ENCODE data around the gene DBN1. TPM values are rescaled to one million over a fixed set of nuclear protein-coding genes. Genes with fewer than 3 reads are reported as not detected.

The DBN1 gene
- total RNA-seq, 2 experiments from 2014 or later, result 101 to 105 TPM

DNA sequence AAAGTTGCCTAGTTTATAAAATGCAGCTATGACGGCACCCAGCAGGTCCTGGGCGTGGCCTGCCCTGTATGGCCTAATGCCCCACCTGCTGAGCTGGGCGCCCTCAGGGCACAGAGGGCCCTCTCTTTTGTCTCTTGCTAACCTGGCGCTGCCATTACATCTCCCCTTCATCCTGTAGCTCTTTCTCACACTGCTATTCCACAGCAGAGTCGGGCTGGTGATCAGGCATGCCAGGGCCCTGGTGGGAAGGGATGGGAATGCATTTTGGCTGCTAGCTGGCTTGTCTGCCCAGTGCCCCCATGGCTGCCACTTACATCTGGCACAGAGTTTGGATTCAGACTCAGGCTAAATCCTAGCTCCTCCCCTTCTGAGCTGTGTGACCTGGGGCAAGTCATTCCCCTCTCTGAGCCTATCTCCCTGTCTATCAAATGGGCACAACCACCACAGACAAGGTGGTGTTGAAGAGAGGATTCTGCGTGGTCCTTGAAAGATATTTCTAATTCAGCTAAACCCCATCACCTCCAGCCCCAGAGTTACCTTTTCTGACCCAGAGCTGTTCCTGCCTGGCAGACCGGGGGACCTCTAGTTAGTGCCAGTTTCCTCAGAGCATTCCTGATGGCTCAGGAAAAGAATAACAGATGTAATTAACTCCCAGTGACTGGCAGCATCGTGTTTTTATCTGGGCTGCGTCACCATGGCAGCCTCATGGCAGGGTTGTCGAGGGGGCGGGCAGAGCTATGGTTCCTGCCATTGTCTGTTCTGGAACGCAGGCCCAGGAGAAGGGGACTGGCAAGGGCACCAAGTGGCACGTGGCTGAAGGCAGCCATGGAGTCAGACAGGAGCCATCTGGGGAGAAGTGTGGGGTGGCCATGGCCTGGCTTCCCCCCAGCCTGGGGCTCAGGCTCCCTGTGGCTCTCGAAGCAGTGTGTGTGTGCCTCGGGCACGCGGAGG is 20.5 kb downstream of the DBN1 start:
- TF ChIP-seq, protein P1, sequence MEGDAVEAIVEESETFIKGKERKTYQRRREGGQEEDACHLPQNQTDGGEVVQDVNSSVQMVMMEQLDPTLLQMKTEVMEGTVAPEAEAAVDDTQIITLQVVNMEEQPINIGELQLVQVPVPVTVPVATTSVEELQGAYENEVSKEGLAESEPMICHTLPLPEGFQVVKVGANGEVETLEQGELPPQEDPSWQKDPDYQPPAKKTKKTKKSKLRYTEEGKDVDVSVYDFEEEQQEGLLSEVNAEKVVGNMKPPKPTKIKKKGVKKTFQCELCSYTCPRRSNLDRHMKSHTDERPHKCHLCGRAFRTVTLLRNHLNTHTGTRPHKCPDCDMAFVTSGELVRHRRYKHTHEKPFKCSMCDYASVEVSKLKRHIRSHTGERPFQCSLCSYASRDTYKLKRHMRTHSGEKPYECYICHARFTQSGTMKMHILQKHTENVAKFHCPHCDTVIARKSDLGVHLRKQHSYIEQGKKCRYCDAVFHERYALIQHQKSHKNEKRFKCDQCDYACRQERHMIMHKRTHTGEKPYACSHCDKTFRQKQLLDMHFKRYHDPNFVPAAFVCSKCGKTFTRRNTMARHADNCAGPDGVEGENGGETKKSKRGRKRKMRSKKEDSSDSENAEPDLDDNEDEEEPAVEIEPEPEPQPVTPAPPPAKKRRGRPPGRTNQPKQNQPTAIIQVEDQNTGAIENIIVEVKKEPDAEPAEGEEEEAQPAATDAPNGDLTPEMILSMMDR (IDR thresholded peaks at IDR 0.05), result no peak
- Mint-ChIP-seq H3K36me3 (ENCODE audit: low read depth) (peaks cover 12% of the 10 kb centered on the region), H3K27ac (no peak overlapping the region), H3K4me3 (peak overlapping the region; percentile 81), H3K4me1 (ENCODE audit: low read depth) (peaks cover 36% of the 10 kb centered on the region), H3K27me3 (no peaks in the 10 kb centered on the region), H3K9me3 (no peaks in the 10 kb centered on the region)
- ATAC-seq (no peak), DNase-seq (no peak)
- intact Hi-C loops (cut with micrococcal nuclease), result loop anchor here (5.0 kb wide), 1 partner anchor 136 kb away; no protein-coding TSS in a partner anchor
- POLR2A ChIA-PET, result interaction anchor here (1.1 to 22.1 kb wide), 10 partner anchors 9 to 151 kb away, joined by 4 to 606 read pairs (median 26); partner anchors contain the start of genes DBN1, F12, GRK6 and PFN3
- CTCF ChIA-PET, result interaction anchor here (0.7 to 17.9 kb wide), 14 partner anchors 11 to 144 kb away, joined by 3 to 415 read pairs (median 7); partner anchors contain the start of genes F12, PFN3 and PRR7

DNA sequence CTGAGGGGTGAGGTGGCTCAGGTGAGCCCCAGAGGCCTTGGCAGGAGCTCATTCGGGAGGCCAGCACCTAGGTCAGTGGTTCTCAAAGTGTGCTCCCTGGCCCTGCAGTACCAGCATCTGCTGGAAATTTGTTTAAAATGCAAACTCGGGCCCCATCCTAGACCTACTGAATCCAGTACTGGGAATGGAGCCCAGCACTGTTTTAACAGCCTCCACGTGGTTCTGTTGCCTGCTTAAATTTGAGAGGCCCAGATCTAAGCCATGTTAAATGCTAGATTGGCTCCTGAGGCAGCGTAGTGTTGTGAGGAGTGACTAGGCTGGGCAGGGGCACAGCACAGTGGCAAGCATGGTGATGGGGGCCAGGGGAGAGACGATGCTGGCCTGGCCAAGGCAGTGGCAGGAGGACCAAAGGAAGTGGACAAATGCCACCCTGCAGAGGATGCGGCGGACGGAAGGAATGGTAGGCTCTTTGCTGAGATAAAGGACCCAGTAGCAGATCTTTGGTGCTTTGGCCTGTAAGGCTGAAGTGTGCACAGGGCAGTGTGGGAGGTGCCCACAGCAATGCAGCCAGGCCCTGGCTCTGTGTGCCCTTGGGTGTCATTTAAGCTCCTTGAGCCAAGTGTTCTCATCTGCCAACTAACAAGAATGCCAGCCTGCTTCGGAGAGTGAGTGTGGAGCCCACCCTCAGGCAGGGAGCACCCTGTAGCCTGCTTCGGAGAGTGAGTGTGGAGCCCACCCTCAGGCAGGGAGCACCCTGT is 22.6 kb downstream of the DBN1 start:
- no peaks in the 10 kb centered on the region for H3K9me3 Mint-ChIP-seq
- POLR2A ChIA-PET, result interaction anchor here (2.3 to 22.1 kb wide), 5 partner anchors 12 to 60 kb away, joined by 7 to 606 read pairs (median 55); partner anchors contain the start of genes DBN1, F12 and GRK6
- no peak overlapping the region for H3K4me3 Mint-ChIP-seq
- TF ChIP-seq, protein P1 (IDR thresholded peaks at IDR 0.05), result no peak
- peaks cover 33% of the 10 kb centered on the region for H3K4me1 Mint-ChIP-seq (ENCODE audit: low read depth)
- ATAC-seq (no peak), DNase-seq (no peak)
- no peak overlapping the region for H3K27ac Mint-ChIP-seq
- no peaks in the 10 kb centered on the region for H3K27me3 Mint-ChIP-seq
- H3K36me3 Mint-ChIP-seq (ENCODE audit: low read depth), result peaks cover 8% of the 10 kb centered on the region
- intact Hi-C loops (cut with micrococcal nuclease), result loop anchor here (5.0 kb wide), 1 partner anchor 134 kb away; no protein-coding TSS in a partner anchor
- CTCF ChIA-PET, result interaction anchor here (1.4 to 17.9 kb wide), 5 partner anchors 10 to 133 kb away, joined by 4 to 415 read pairs (median 71); partner anchors contain the start of genes F12 and PFN3

DNA sequence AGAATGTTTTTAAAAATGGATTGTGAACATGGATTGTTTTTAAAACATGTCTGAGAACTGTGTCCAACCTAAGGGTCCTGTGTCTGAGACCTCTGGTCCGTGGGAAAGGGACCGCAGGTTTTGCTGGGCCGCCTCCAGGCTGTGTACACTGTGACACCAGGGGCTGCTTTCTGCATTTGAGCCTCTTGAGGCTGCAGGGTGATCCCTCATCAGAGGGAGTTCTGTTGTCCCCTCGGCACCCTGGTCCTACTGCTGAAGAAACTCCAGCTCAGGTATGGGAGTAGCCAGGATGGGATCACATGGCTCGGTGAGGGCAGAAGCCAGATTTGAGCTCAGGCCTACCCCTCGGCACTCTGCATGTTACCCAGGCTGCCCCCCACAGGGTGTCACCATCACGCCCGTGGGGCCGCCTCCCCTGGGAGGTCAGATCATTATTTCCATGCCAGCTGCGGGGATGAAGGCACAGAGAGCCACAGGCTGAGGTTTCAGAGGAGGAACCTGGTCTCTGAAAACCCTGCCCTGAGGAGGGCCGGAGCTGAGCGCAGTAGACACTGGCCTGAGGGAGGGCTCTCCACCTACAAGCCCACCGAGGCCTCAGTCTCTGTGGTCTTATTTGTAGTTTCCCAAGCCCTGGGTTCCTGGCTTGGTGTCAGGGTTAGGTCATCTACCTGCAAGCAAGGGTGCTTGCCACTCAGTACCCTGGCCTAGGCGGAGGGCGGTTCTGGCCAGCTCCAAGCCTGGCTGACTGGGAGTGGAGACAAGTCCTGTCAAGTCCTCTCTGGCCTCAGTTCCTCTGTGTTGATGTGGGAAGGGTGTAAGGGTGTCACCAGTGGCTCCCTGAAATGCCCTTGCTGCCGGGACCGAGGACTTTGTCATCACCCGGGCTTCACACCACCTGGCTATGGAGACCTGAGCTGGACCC is 24.0 kb downstream of the DBN1 start:
- no peak overlapping the region for H3K27ac Mint-ChIP-seq
- POLR2A ChIA-PET, result interaction anchor here (0.8 to 22.1 kb wide), 9 partner anchors 8 to 63 kb away, joined by 3 to 606 read pairs (median 10); partner anchors contain the start of genes DBN1 and GRK6

More for the DNA sequence above, 24.0 kb downstream of the DBN1 start:
- Mint-ChIP-seq H3K4me3 (no peak overlapping the region), H3K9me3 (no peaks in the 10 kb centered on the region), H3K36me3 (ENCODE audit: low read depth) (peaks cover 8% of the 10 kb centered on the region), H3K27me3 (no peaks in the 10 kb centered on the region), H3K4me1 (ENCODE audit: low read depth) (peaks cover 48% of the 10 kb centered on the region)
- CTCF ChIA-PET, result interaction anchor here (0.8 to 17.9 kb wide), 8 partner anchors 8 to 139 kb away, joined by 3 to 415 read pairs (median 6); partner anchors contain the start of genes F12 and PFN3
- no peak for DNase-seq
- intact Hi-C loops (cut with micrococcal nuclease), result loop anchor here (5.0 kb wide), 1 partner anchor 132 kb away; no protein-coding TSS in a partner anchor
- TF ChIP-seq, protein P1 (IDR thresholded peaks at IDR 0.05), result no peak
- no peak for ATAC-seq

Data from activated CD8-positive, alpha-beta T cell treated with anti-CD3 and anti-CD28 coated beads for 36 hours (primary cell).